ENCODE data around the gene BID.

Gene BID

DNA sequence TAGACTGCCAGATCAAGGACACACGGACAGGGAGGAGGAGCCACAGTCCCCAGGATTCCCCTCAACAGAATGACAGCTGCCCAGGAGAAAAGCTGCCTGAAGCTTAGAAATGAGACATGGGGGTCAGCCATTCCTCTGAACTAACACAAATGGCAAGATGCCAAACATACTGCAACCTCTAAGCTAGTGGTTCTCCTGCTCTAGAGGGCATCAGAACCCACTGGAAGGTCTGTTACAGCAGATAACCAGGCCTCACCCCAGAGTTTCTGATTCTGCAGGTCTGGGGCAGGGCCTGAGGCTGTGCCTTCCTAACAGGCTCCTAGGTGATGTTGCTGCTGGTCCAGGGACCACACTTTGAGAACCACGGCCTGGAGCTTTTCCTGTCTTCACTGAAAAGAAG is 28.6 kb upstream of the BID start:
- DNase-seq = no peak

DNA sequence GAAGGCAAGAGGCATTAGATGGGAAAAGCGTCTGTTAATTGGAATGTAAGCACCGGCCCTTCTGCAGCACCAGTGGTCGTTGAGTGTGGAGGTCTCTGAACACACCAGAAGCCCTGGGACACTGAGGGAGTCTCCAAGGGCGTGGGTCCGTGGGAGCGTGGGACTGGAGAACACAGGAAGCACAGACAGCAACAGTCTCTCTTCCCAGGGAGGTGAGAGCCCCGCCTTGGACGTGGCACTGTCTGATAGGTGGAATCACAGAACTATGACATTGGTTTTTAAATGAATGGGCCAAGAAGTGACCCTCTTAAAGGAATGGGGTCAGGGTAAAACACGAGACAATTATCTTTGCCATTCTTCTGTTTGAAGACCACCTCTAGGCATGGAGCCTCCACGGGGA is 28.1 kb upstream of the BID start:
- DNase-seq = no peak

- no peak for DNase-seq
Observed at GRCh38 chr22:17797721-17798559, 23.7 kb upstream of the BID start.

- DNase-seq = no peak
Observed at GRCh38 chr22:17796695-17797094, 22.4 kb upstream of the BID start.

DNA sequence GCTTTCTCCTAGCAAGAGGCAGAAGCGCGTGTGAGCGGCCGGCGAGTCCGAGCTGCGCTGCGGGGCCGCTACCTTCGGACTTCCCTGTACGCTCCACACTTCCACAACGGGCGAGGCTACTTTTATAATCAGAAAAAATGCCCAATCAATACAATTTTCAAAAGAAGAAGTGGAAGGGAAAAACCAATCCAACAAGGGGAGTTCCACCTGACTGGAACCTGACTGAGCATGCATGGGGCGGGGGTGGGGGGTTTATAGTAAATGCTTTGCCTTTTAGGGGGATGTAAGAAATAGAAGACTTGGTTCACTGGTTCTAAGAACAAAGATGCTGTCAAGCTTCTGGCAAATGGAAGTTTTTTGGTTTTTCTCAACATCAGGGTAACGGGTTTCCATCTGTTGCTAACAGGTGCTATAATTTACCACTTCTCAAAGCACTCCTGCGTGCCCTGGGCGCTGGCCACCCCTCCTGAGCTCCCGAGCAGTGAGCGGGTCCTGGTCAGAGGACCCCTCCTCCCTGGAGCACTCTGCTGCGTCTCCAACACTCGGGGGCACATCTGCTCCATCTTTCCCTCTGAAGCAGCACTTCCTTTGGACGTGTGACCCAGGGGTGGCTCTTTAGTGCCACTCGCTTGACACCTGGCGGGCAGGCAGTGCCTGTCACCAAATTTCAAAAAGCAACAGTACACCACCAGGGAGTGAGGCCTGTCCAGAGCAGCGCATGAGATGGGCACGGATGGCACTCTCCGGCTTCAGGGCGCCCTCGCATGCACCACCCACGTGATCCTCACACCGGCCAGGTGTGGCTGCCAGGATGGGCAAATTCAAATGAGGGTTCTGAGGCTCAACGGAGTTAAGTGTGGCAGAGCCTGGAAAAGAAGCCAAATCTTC is 21.6 kb upstream of the BID start:
- no peak for DNase-seq

GRCh38 chr22:17794726-17795542 is 20.7 kb upstream of the BID start:
- no peak for DNase-seq

DNA sequence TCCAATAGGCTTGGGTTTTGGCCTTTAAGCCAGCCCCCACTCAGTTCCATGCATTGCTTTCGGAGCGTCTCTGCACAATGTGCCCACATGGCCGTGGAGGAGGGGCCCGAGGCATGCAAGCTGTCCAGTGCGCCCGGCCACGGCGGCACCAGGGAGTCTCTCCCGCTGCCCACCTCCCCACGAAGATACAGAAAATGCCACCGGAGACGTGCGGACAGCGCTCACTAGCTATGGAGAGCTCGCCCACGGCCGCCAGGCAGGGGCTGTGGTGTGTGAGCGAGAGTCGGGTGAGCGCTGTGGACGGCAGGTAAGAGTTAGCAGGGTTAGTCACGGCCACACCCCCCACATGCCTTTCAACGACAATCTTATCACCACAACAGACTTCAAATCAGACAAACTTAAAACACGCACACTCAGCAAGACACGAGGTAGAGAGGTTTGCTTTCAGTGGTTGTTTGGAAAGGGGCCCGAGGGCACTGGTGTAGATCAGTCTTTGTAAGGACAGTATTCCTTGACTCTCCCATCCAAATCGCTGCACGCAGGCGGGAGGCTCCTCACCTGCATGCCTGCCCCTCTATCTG is 18.7 kb upstream of the BID start:
- DNase-seq = no peak

- no peak for DNase-seq
Observed at GRCh38 chr22:17792299-17792698, 18.0 kb upstream of the BID start.

DNA sequence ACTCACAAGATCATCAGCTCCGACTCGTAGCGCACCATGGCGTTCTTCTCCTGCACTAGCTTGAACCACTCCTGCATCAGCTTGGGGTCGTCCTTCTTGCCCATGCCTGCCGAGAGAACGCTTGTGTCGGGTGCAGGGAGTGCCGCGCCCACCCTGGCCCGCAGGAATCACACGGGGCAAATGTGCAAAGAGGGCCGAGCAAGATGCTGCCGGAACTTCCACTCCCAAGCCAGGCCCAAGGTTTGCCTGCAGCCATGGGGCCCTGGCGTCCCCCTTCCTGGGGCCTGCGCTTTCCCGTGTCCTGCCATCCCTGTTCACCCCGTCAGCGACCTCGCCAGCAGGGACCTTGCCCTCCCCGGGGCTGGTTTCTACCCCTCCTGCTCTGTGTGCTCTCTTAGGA is 16.9 kb upstream of the BID start:
- no peak for DNase-seq

- DNase-seq = no peak
Observed at GRCh38 chr22:17789379-17790200, 15.3 kb upstream of the BID start.

DNA sequence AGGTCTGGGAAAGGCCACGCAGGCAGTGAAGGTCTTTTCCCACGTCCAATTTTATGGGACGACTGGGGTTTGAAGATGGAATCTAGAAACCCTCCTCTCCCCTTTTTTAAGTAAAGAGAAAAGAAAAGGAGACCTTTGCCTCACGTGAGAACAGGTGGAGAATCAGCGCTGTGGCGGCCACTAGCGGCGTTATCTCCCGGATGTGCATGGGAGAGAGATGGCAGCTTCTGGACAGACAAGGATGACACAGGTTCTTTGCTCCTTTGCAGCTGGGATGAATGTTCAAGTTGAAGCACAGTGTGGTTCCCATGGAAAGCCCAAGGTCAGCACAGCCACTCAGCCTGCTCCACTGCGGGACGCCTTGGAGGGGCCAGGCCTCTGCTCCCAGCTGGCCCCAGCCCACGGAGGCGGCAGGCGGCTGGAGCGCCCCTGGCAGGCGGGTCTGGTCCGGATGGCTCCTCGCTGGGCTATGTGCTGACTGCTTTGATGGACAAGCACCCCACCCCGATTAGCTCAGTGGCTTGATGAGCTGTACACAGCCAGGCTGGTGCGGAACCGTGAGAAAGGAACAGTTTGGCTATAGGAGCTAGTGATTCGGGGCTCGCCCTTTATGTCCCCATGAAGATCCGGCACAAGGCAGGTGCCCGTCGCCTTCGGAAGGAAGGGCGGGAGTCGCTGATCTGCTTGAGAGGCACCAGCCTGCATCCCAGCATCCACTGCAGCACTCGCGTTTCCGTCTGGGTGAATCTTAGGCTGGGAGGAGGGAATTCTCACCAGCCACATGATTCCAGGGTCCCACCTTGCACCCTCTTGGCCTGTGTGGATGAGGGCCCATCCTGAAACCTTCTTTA is 14.5 kb upstream of the BID start:
- no peak for DNase-seq

- DNase-seq = no peak
Observed at GRCh38 chr22:17787716-17788330, 13.6 kb upstream of the BID start.

- DNase-seq = no peak
Observed at GRCh38 chr22:17787241-17787640, 13.0 kb upstream of the BID start.

- DNase-seq = no peak
Observed at GRCh38 chr22:17786435-17787161, 12.3 kb upstream of the BID start.

GRCh38 chr22:17785185-17786184 is 11.2 kb upstream of the BID start:
- no peak for DNase-seq

GRCh38 chr22:17784776-17785175 is 10.5 kb upstream of the BID start:
- no peak for DNase-seq

DNA sequence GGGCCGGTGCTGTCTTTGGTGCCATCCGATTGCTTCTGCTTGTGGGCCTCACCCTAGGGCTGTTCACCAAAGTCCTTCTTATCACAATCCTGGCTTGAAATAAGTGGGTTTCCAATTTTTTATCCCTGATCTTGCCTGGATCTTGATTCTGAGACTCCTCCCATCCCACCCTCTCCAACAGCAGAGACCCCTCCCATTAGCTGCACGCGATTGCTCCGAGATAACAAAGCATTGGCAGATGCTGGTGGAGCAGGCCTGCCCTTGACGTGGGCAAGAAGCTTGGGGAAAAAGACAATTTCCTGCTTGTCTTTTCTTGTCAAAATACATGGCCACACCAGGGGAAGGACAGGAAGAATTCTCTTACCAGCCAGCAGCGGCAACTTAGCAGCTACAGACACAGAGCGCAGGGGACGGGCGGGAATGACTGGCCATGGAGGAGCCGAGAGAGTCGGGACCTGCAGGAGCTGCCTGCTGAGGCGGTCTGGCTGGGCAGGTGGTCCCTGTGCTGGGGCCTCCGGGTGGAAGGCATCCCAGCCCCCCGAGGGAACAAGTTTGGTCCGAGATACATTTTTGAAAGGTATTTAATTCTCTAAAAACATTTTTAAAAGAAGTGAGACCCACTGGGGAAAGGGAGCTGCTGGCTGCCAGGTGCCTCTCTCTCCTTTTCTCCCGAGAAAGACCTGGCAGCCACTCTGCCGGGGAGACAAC is 9.7 kb upstream of the BID start:
- DNase-seq = no peak

DNA sequence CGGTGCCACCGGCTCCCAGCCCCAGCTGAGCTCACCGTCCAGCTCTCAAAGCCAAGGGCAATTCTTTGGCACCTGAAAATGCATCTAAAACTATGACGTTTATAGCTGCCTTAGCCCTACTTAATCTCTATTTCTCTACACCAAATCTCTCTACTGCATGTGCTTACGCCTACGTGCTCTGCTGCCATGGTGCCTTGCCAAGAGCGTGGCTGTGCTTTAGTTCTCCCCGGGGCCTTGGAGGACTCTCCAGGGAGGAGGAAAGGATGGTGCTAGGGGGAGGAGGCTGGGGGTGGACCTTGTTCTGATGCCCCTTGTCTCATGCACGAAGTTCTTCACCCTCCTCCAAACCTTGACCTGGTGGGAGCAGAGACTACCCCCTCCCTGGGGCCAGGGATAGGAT is 9.0 kb upstream of the BID start:
- no peak for DNase-seq
